GM10266 (cell line): ENCODE measurements around the gene GPR33.

Source experiments
- DNase-seq: peaks from one replicate; pipeline ENCODE4 v3.0.0; 2012; ENCODE audit errors: extremely low spot score
- CTCF ChIP-seq: IDR thresholded peaks from 2 replicates; pipeline ENCODE4 v1.5.1; 2012; ENCODE audit warnings: mild to moderate bottlenecking, low read depth; ENCODE audit not compliant: control insufficient read depth, insufficient read depth; ENCODE audit errors: missing control alignments

GPR33 gene, protein sequence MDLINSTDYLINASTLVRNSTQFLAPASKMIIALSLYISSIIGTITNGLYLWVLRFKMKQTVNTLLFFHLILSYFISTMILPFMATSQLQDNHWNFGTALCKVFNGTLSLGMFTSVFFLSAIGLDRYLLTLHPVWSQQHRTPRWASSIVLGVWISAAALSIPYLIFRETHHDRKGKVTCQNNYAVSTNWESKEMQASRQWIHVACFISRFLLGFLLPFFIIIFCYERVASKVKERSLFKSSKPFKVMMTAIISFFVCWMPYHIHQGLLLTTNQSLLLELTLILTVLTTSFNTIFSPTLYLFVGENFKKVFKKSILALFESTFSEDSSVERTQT

DNA sequence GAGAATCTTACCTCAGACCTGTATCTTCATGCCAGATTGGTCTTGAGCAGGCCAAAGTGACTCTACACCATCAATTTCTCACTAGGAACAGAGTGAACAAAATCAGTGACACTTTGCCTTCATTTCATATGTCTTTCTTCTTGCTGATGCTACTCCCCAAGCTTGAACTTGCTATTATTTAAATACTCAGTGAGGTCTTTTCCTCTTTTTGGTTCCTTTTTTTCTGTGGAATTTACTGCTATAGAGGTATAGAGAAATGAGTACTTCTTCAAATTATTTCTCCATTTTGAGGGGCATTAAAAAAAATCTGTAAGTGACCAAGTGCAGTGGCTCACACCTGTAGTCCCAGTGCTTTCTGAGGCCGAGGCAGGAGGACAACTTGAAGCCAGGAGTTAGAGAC lies at the start of gene GPR33:
TSS of gene GPR33 (minus strand) at position 154 of the 400 bp plus-strand sequence. CDS start 4,074 bp downstream, outside the sequence.
- no peak for DNase-seq
- no peak for TF ChIP-seq CTCF

GRCh38 chr14:31536201-31536960 lies 48.5 kb upstream of the GPR33 start:
- no peak for DNase-seq

DNA sequence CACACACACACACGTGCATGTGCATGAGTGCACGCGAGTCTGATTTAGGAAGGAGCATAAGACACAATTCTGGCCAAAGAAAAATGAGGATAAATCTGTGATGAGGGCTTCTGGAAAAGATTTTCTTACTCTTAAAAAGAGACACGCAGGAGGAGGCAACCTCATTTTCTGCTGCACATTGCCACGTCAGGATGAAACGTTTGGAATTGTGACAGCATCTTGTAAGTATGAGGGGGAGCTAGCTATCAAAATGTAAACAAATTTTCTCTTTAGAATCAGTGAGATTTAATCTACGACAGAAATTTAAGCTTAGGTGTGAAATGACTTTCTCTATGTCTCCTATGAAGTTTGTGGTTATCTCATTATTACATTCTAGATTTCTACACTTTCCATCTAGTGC lies 42.3 kb upstream of the GPR33 start:
- no peak for DNase-seq
- no peak for TF ChIP-seq CTCF

More at GRCh38 chr14:31536201-31536960, 48.5 kb upstream of the GPR33 start:
- TF ChIP-seq CTCF = no peak

GRCh38 chr14:31529053-31529452 lies 41.2 kb upstream of the GPR33 start:
- TF ChIP-seq CTCF = no peak

DNA sequence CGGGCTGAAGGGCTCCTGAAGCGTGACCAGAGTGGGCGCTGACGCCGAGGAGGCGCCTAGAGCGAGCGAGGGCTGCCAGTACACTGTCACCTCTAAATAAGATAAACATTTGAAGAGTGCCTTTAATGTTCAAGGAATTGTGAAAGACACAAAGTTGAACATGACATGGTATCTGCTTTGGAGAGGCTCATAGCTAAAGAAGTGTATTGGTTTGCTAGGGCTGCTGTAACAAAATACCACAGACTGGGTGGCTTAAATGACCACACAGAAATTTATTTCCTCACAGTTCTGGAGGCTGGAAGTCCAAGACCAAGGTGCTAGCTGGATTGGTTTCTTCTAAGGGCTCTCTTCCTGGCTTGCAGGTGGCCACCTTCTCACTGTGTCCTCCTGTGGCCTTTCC lies 39.7 kb upstream of the GPR33 start:
- no peak for DNase-seq
- no peak for TF ChIP-seq CTCF

More at GRCh38 chr14:31529053-31529452, 41.2 kb upstream of the GPR33 start:
- no peak for DNase-seq

GRCh38 chr14:31527087-31527486 lies 39.2 kb upstream of the GPR33 start:
- no peak for TF ChIP-seq CTCF

GRCh38 chr14:31510855-31511254 lies 23.0 kb upstream of the GPR33 start:
- TF ChIP-seq CTCF = no peak
- no peak for DNase-seq

More at GRCh38 chr14:31527087-31527486, 39.2 kb upstream of the GPR33 start:
- DNase-seq = no peak
